Measurements from ENCODE around the gene SHC1. TPM values are rescaled to one million over a fixed set of nuclear protein-coding genes. Genes with fewer than 3 reads are reported as not detected.
A peak's percentile ranks its signal among the peaks of the same experiment; 100 is the strongest.

The SHC1 gene
- total RNA-seq, 4 donors from 2014 or later, result 69.1 to 104 (median 90.2) TPM

DNA sequence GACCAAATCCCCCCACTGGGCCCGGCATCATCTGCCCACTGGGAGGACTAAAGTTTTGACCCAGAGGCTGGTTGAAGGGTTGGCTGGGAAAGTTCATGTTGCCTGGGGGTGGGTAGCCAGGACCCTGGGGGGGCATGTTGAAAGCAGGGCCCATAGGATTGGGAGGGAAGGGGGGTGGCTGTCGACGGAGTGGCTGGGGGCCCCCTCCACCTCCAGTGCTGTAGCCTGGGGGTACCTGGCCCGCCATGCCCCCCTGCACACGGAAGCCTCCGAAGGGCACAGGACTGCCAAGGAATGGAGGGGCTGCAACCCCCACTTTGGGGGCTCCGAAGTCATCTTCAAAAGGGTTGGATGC lies 11.1 kb downstream of the SHC1 start:
- peaks cover 7 to 87% (median 41%) of the 10 kb centered on the region in 3 donors for H3K4me1 ChIP-seq
- H3K27ac ChIP-seq, result peak overlapping the region in 3 of 4 donors; percentile 30 to 98 (median 87)
- no CpG with 5 or more reads among the region's 7 CpGs for WGBS, 2 donors (ENCODE audit: low coverage in 1 of 2)
- ATAC-seq, result no peak
- H3K9me3 ChIP-seq, result no peaks in the 10 kb centered on the region
- TF ChIP-seq, protein P1, sequence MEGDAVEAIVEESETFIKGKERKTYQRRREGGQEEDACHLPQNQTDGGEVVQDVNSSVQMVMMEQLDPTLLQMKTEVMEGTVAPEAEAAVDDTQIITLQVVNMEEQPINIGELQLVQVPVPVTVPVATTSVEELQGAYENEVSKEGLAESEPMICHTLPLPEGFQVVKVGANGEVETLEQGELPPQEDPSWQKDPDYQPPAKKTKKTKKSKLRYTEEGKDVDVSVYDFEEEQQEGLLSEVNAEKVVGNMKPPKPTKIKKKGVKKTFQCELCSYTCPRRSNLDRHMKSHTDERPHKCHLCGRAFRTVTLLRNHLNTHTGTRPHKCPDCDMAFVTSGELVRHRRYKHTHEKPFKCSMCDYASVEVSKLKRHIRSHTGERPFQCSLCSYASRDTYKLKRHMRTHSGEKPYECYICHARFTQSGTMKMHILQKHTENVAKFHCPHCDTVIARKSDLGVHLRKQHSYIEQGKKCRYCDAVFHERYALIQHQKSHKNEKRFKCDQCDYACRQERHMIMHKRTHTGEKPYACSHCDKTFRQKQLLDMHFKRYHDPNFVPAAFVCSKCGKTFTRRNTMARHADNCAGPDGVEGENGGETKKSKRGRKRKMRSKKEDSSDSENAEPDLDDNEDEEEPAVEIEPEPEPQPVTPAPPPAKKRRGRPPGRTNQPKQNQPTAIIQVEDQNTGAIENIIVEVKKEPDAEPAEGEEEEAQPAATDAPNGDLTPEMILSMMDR (IDR thresholded peaks at IDR 0.05), result no peak
- TF ChIP-seq POLR2A (IDR thresholded peaks at IDR 0.05), result no peak
- TF ChIP-seq POLR2AphosphoS5 (IDR thresholded peaks at IDR 0.05), result no peak
- TF ChIP-seq EP300 (IDR thresholded peaks at IDR 0.05), result no peak
- H3K27me3 ChIP-seq, result no peaks in the 10 kb centered on the region
- no peak overlapping the region for H3K4me3 ChIP-seq
- peaks cover 0 to 39% of the 10 kb centered on the region in 2 donors for H3K36me3 ChIP-seq

DNA sequence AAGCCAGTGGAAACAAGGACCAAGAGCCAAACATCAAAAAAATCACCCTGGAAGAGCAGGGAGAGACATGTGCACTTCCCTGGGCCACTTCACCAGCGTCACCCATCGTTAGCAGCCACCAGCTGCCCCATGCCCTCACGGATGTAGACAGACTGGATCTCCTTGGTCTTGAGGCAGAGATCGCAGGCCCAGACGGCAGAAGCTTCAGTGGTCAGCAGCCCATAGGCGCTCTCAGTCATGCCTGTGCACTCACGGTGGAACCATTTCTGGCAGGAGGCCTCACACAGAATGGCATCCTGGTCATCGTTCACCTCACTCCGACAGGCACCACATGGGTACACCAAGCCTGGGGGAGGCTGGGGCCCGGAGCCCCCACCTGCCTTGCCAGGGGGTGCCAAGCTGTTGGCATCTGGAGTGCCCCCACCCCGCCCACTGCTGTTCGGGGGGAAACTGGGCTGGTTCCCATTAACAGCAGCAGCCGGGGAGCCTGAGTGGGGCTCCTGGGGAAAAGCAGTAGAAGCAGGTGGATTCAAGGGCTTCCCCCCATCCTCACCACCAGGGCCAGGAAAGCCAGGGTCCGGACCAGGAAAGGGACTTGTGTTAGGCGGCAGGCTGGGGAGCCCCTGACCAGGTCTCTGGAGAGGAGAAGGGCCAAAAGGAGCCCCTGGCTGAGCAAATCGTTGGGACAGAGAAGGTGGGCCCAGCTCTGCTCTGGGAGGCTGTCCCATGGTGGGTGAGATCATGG lies 11.7 kb downstream of the SHC1 start:
- Histone ChIP-seq H3K27ac (peak overlapping the region in 3 of 4 donors; percentile 30 to 98 (median 87)), H3K4me1 (peaks cover 9 to 90% (median 46%) of the 10 kb centered on the region in 3 donors), H3K9me3 (no peaks in the 10 kb centered on the region), H3K27me3 (no peaks in the 10 kb centered on the region), H3K36me3 (peaks cover 0 to 33% of the 10 kb centered on the region in 2 donors), H3K4me3 (no peak overlapping the region)
- no peak for ATAC-seq
- TF ChIP-seq POLR2A (IDR thresholded peaks at IDR 0.05) (no peak), POLR2AphosphoS5 (IDR thresholded peaks at IDR 0.05) (no peak), EP300 (IDR thresholded peaks at IDR 0.05) (no peak)
- TF ChIP-seq, protein P1 (IDR thresholded peaks at IDR 0.05), result no peak
- 87 to 91% methylated on average over 3 to 6 of the region's 16 CpGs for WGBS, 2 donors (ENCODE audit: low coverage in 1 of 2)

DNA sequence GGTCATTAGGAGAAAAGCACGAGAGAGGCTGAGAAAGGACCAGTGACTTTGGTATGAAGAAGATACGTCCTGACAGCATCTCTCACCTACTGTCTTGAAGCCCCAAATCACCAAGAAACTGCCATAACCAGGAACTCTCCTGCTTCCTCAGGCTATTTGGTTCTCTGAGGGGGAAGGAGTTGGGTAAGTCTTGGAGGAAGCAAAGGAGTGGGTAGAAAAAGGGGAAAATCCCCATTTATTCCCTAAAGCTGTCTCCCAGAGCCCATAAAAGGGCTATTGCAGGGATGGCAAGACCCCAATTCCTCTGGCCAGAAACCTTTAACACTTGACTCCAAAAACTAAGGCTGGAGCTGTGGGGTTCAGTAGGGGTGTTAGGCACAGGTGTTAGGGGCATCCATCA lies 12.5 kb downstream of the SHC1 start:
- H3K4me1 ChIP-seq, result peaks cover 14 to 90% (median 51%) of the 10 kb centered on the region in 3 donors
- 73 to 80% methylated on average over 1 to 2 of the region's 2 CpGs for WGBS, 2 donors (ENCODE audit: low coverage in 1 of 2)
- H3K4me3 ChIP-seq, result no peak overlapping the region
- H3K9me3 ChIP-seq, result no peaks in the 10 kb centered on the region
- H3K27me3 ChIP-seq, result no peaks in the 10 kb centered on the region
- H3K36me3 ChIP-seq, result peaks cover 0 to 25% of the 10 kb centered on the region in 2 donors
- TF ChIP-seq, protein P1 (IDR thresholded peaks at IDR 0.05), result no peak
- no peak for TF ChIP-seq POLR2AphosphoS5 (IDR thresholded peaks at IDR 0.05)
- TF ChIP-seq POLR2A (IDR thresholded peaks at IDR 0.05), result no peak
- no peak for TF ChIP-seq EP300 (IDR thresholded peaks at IDR 0.05)
- ATAC-seq, result no peak
- H3K27ac ChIP-seq, result peak overlapping the region in 2 of 4 donors; percentile 87 to 98

DNA sequence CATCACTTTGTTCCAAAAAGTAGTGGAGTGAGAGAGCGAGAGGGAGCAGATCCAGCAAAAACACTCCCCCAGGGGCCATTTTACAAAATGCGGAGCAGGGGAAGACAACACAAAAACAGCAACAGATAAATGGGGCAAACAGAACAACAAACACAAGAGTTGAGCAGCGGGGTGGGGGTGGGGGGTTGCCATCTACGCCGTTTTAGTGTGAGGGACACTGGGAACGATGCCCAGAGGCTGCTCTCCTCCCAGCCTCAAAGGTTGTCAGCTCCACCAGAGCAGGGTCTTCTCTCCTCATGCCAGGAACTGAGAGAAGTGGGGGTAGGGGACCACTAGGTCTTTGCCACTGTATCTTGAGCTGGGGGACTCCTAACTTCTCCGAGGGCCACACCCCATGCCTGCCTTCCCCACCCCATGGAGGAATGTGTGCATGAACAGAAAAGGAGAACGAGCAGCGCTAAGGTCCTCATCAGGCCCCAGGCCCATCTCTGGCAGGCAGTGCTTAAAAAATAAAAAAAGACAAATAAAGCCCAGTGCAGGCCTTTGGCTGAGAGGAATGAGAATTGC lies 13.4 kb downstream of the SHC1 start:
- ATAC-seq, result no peak
- Histone ChIP-seq H3K27ac (peak overlapping the region; percentile 79 to 98 (median 88)), H3K4me1 (peaks cover 14 to 90% (median 47%) of the 10 kb centered on the region in 3 donors), H3K27me3 (no peaks in the 10 kb centered on the region), H3K9me3 (no peaks in the 10 kb centered on the region), H3K4me3 (peak overlapping the region in 1 of 2 donors; percentile 63), H3K36me3 (peaks cover 0 to 21% of the 10 kb centered on the region in 2 donors)
- TF ChIP-seq, protein P1 (IDR thresholded peaks at IDR 0.05), result no peak
- no peak for TF ChIP-seq EP300 (IDR thresholded peaks at IDR 0.05)
- no peak for TF ChIP-seq POLR2A (IDR thresholded peaks at IDR 0.05)
- no peak for TF ChIP-seq POLR2AphosphoS5 (IDR thresholded peaks at IDR 0.05)
- WGBS, 2 donors (ENCODE audit: low coverage in 1 of 2), result 25 to 43% methylated on average over 5 to 7 of the region's 9 CpGs

All from gastroesophageal sphincter (tissue), 4 donors.